NCI-H2171 (cell line): ENCODE measurements around the gene BRD2.

Experiments
- DNase-seq: peaks from one replicate; lab custom pipeline; 2025; lab: John Stamatoyannopoulos, UW

The BRD2 gene

DNA sequence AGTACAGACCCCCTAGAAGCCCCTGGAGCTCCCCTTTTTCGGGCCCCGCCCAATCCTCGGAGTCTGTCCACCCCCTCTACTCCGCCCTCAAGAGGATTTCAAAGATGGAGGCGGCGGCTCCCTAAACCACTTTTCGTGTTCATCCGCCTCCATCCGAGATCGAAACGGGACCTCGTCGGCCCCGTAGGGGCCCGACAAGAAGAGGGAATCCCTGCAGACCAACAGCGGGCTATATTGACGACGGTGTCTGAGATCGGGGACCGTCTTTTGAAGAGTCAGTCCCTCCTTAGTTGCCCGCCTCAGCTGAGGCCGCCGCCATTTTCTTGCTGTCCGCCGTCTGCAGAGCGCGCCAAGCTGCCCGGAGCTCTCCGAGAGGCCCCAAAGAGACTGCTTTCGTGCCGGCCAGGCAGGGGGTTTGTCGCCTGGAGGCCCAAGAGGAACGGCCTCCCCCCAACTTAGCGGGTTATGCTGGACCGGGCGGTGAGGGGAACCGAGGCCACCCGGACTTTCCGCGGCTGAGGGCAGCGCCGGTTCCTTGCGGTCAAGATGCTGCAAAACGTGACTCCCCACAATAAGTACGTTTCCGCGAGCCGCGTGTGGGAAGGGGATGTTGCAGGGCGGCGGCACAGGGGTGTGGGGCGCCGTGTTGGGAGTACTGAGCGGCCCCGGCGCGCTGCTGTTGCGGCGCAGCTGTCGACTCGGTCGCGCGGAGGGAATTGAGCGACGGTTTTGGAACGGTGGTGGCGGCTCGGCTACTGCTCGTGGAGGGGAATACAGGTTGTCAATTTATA lies 4.2 kb downstream of the BRD2 start:
- DNase-seq, result peak; percentile 90

DNA sequence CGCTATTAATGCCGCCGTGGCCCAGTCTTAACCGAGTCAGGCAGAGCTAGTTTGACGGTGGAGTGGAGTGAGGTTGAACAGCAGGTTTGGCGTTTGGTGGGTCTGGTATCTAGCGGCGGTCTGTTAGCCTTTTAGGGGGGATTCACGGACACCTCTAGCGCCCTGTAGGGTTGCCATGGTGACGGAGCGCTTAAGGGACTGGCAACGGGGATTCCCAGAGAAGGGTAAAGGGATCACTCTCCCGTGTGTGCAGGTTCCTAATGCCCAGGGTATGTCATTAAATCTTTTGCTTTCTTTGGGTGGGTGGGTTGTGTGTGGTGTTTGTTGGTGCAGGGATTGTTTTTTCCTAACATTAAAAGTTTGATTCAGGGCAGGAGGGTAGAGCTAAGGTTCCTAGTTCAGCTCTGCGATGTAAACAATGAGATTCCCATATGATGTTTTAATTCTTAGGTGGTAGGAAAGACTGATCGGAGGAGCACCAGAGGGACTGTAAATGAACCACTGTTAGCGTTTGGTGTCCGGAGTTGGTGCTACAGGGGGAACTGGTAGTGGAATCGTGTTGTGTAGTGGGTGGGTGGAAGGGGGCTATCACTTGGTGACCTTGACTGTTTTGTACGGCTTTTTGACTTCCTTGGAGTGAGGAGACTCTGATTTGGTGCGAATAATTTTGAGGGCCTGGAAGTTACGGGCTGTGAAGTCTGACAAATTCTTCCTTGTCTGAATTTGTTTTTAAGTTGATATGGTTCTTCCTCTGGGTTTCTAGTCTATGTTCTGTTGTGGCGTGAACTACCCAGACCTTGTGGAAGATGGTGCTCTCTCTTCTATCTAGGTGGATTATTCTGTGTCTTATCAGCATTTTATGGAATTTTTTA lies 5.0 kb downstream of the BRD2 start:
- DNase-seq, result no peak

DNA sequence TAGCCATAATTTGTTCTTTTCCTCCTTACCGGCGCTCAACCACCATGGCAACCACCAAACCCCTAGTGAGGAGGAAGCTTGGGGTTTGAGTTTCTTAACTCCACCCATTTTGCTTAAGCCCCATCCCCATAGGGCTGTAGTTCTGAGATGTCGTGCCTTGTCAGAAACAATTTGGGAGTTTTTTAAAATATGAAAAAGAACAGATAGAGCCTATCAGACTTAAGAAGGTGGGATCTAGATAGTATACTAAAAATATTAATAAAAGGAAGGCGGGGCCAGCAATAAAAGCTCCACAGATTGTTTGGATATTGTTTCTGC lies 5.6 kb downstream of the BRD2 start:
- DNase-seq, result no peak

DNA sequence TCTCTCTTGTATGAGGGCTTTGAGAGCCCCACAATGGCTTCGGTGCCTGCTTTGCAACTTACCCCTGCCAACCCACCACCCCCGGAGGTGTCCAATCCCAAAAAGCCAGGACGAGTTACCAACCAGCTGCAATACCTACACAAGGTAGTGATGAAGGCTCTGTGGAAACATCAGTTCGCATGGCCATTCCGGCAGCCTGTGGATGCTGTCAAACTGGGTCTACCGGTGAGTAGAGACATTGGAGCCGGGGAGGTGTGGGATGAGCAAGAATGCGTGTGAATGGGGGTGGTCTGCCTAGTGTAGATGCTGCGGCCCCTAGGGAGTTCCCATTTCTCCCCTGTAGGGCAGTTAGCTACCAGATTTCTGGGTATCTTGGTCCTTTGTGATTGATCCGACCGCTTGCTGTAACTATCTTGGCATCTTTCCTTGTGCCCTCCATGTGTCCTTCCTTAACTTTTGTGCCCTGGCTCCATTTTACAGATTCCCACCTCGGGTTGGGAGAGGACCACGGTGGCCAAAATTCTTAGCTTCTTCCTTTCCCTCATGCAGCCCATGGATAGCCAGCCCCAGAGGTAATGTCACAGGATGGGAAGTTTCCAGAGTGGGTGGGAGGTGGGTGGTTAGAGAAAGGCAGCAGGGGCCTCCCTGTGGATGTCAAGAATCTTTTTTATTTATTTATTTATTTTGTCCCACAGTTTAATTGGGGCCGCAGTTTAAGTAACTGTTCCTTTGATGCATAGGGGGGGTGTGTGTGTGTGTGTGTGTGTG lies 6.3 kb downstream of the BRD2 start:
- no peak for DNase-seq

DNA sequence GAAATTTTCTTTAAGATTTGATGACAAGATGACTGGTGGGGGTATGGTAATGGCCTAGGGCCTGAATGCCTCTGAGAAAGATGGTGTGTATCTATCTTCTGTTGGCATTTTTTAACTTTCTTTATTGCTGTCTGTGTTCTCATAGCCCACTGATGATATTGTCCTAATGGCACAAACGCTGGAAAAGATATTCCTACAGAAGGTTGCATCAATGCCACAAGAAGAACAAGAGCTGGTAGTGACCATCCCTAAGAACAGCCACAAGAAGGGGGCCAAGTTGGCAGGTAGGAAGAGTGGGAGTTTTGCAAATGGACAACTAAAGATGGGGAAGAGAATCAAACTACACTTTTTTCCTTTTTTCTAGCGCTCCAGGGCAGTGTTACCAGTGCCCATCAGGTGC lies 7.5 kb downstream of the BRD2 start:
- no peak for DNase-seq

DNA sequence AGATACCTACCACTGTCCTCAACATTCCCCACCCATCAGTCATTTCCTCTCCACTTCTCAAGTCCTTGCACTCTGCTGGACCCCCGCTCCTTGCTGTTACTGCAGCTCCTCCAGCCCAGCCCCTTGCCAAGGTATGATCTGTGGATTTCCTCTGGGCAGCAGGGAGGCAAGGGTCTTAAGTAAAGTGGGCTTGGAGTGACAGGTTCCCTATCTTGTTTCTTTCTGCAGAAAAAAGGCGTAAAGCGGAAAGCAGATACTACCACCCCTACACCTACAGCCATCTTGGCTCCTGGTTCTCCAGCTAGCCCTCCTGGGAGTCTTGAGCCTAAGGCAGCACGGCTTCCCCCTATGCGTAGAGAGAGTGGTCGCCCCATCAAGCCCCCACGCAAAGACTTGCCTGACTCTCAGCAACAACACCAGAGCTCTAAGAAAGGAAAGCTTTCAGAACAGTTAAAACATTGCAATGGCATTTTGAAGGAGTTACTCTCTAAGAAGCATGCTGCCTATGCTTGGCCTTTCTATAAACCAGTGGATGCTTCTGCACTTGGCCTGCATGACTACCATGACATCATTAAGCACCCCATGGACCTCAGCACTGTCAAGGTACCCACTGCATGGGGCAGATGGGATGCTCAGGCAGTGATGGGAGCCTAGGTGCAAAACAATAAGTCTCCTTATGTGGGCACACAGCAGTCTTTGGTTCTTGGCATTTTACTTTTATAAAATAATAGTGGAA lies 8.1 kb downstream of the BRD2 start:
- no peak for DNase-seq

DNA sequence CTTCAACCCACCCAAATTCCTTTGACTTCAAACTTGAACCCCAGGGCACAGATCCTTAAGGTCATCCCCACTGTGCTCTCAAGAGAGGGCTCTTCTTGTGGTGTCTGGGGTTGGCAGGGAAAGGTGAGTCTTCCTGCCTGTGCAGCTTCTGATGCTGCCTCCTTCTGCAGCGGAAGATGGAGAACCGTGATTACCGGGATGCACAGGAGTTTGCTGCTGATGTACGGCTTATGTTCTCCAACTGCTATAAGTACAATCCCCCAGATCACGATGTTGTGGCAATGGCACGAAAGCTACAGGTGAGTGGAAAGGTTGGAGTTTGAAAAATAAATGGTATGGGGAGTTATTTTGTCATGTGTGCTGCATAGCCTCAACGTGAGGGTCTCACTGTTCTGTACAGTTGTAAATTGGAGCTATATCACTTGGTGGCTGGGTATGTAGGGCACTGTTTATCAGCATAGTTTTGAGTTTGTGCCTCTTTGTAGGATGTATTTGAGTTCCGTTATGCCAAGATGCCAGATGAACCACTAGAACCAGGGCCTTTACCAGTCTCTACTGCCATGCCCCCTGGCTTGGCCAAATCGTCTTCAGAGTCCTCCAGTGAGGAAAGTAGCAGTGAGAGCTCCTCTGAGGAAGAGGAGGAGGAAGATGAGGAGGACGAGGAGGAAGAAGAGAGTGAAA lies 9.0 kb downstream of the BRD2 start:
- no peak for DNase-seq

DNA sequence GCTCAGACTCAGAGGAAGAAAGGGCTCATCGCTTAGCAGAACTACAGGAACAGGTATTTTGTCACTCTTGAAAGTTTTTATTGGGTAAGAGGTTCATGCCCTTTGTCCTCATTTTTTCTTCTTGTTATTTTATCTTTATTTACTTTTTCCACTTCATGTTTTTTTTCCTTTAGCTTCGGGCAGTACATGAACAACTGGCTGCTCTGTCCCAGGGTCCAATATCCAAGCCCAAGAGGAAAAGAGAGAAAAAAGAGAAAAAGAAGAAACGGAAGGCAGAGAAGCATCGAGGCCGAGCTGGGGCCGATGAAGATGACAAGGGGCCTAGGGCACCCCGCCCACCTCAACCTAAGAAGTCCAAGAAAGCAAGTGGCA lies 9.5 kb downstream of the BRD2 start:
- DNase-seq, result no peak

DNA sequence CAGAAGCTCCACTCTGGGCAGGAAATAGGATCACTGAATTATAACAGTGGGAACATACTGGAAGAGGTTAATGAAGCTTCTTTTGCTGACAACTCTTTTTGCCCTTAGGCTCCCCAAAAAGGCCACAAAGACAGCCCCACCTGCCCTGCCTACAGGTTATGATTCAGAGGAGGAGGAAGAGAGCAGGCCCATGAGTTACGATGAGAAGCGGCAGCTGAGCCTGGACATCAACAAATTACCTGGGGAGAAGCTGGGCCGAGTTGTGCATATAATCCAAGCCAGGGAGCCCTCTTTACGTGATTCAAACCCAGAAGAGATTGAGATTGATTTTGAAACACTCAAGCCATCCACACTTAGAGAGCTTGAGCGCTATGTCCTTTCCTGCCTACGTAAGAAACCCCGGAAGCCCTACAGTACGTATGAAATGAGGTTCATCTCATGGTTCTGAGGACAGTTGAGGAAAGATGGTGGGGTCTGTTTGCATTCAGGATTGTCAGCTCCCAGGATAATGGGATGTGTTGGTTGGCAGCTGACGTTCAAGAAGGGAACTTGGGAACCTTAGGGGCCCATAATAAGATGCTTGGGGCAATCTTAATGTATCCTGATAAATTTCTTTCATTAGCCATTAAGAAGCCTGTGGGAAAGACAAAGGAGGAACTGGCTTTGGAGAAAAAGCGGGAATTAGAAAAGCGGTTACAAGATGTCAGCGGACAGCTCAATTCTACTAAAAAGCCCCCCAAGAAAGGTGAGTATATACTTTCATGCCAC lies 11.5 kb downstream of the BRD2 start:
- no peak for DNase-seq

DNA sequence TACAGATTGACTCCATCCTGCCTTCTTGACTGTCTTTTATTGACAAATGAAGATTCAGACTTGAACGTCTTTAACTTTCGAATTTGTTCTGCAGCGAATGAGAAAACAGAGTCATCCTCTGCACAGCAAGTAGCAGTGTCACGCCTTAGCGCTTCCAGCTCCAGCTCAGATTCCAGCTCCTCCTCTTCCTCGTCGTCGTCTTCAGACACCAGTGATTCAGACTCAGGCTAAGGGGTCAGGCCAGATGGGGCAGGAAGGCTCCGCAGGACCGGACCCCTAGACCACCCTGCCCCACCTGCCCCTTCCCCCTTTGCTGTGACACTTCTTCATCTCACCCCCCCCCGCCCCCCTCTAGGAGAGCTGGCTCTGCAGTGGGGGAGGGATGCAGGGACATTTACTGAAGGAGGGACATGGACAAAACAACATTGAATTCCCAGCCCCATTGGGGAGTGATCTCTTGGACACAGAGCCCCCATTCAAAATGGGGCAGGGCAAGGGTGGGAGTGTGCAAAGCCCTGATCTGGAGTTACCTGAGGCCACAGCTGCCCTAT lies 12.2 kb downstream of the BRD2 start:
- DNase-seq, result no peak

DNA sequence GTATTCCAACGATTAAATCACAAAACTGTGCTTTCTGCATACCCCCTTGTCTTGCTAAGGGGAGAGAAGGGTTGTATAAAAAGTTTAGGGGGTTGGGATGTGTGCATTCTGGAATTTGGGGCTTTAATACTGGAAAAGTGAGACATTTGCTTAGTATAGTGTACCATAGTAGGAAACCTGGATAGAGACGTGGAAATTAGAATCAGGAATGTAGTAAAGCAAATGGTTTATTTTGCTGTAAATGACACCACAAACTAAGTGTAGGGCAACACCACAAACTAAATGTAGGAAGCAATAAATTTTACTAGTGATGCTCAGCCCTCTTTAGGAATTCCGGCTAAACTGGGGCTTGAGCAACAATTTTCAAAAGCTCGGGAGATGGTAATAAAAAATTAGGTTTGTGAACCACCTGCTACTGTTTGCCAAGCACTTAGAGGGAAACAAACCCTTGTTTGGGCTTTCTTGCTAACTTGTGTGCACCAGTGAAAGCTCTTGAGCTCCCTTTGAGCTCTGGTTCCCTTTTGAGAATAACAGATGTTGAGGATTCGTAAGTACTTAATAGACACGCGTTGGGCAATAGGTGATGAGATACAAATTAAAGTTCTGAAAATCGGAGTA lies 13.8 kb downstream of the BRD2 start:
- peak; percentile 28 for DNase-seq

DNA sequence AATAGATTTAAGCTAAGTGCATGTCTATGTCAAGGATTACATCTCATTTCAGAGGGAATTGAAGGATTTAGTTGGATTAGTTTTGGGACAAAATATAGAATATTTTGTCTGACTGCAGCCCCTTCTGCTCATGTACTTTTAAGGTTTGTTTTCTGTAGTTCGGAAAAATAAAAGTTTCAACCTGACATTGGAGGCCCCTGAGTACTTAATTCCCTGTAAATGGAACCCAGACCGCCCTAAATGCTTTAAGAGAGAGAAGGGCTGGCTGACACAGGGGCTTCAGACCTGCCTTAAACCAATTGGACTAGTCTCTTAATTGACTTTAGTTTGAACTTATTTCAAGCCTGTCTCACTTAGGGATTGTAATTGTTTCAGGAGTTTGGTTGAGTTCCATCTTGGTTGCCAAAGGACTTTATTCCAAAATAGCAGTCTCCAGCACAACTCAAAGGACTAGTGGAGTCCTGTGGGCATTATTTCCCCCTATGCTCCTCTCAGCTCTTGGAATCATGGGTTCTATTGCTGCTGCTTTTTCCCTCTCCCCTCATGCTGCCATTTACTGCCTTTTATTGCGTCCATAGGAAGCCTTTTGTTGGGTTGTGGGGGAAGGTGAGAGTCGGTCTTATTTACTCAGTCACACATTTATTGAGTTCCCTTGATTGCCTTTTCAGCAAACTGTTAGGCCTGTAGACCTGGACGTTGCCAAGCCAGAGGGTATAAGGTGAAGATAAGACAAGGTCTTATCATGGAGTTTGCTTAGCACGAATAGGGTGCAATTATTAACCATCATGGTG lies 14.5 kb downstream of the BRD2 start:
- DNase-seq, result no peak

DNA sequence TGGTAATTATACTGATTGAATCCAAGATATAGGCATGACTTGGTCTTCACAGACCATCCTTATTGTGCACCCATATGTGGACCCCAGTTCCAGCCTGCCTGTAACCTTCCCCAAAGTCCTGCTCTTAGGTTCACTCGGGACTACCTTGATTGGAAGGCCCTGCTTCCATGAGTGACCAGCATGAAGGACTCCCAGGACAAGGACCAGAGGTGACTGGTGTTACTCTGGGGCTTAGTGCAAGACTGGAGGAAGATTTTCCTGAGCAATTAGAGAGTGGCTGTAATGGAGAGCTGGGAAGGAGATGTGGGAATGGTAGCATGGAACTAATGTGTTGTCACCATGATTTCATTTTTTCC lies 15.1 kb downstream of the BRD2 start:
- no peak for DNase-seq

DNA sequence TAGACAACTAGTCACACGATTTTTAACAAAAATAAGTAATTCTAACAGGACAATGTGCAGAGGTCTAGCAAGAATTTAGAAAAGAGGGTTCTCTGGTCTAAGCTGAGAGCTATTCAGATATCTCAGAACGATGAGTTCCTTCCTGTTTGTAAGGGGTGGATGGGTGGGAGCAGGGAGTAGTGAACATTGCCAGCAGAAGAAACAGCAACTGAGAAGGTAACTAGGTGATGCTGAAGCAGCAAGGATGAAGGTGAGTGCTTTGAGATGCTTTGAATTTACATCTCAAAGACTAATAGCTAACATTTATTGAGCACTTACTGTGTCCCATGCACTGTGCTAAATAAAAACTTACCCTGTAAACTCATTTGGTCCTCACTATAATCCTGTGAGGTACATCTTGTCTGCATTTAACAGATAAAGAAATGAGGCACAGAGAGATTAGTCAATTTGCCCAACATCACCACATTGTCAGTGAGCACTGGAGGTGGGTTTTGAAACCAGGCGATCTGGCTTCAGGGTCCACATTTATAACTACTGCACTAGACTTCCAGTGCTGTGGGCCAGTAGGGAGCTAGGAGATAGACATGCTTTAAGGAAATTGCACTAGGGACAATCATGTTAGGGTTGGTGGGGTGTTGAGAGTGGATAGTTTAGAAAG lies 15.7 kb downstream of the BRD2 start:
- no peak for DNase-seq

DNA sequence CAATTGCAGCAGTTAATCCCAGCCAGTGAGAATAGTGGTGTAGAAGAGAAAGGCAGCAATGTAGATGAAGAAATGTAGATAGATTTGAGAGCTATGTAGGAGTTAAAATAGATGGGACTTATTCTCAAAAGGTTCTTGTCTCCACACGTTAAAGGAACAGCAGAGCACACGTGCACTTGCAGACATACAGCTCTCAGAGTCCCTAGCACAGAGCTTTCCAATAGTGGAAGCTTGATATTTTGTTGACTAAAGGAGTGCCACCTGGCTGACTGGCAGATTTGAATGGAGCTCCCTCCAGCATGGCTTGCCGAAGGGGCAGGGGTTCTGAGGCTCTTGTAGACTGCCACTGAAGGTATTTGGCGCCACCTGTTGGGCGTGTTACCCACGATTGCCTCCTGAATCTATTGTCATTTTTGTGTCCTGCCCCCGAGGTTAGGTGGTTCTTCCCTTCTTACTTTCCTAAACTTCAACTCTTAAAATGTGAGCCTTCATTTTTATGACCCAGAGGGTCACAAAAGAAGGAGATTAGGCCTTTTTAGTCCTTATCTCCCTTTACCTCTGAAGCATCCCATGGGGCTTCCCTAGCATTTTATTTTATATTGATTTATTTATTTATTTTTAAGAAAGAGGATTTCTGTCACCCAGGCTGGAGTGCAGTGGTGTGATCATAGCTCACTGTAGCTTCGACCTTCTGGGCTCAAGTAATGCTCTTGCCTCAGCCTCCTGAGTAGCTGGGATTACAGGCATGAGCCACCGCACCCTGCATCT lies 16.4 kb downstream of the BRD2 start:
- DNase-seq, result peak; percentile 81

DNA sequence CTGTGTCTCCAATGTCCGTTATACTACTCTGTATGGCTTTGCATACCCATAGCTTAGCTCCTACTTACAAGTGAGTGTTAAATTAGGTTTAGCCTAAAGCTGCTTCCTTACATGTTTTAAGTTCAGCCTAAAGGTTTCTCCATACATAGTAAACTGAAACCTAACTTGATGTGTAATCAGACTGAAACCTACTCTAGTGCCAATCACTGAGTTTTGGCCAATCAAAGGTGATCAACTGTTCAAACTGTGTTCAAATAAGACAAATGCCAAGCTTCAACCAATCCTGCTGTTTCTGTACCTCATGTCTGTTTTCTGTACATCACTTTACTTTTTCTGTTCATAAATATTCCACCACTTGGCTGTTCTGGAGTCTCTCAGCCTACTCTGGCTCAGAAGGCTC lies 21.0 kb downstream of the BRD2 start:
- DNase-seq, result no peak

DNA sequence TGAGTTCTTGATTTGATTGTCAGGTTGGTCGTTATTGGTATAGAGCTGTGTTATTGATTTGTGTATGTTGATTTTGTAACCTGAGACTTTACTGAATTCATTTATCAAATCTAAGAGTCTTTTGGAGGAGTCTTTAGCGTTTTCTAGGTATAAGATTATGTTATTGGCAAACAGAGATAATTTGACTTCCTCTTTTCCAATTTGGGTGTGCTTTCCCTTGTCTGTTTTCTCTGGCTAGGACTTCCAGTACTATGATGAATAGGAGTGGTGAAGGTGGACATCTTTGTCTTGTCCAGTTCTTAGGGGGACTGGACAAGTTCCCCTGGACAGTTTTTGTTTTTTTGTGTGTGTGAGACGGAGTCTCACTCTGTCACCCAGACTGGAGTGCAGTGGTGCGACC lies 23.6 kb downstream of the BRD2 start:
- DNase-seq, result no peak

DNA sequence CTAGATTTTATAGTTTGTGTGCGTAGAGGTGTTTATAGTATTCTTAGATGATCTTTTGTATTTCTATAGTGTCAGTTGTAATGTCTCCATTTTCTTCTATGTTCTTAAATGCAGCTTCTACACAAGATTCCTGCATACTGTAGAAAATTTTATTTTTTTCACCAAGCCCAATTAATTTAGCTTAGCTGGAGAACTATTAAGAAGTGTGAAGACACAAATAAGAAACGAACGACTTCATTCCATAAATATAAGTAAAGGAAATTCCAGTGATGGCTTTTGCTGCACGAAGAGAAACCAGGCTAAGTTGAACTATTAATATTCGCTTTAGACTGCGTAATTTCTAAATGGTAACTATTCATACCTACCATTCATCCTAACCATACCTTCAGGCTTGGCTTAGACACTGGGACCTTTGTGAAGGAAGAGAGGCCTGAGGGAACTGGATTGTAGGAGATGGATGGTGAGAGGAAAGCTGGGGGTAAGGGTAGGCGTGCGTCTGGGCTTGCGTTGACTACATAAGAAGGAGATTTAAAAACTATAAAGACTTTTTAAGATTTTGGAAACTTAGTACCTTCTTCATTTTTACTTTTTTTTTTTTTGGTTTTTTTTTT lies 25.1 kb downstream of the BRD2 start:
- DNase-seq, result no peak
